Endothelial cell (in vitro differentiated cells): ENCODE data around the gene SBK2. TPM values are rescaled to one million over a fixed set of nuclear protein-coding genes. Genes with fewer than 3 reads are reported as not detected.

ENCODE experiments used
- DNase-seq: peaks from one replicate; pipeline ENCODE4 v3.0.0; 2021; ENCODE audit warnings: low spot score
- H3K27ac Mint-ChIP-seq: one replicate; pipeline ENCODE4 v1.8.0; 2021; ENCODE audit warnings: mixed read lengths, inconsistent platforms; ENCODE audit not compliant: unreplicated experiment
- H3K27me3 Mint-ChIP-seq: one replicate; pipeline ENCODE4 v1.8.0; 2021; ENCODE audit warnings: mild to moderate bottlenecking, moderate library complexity, mixed read lengths, inconsistent platforms; ENCODE audit not compliant: unreplicated experiment
- H3K36me3 Mint-ChIP-seq: one replicate; pipeline ENCODE4 v1.8.0; 2021; ENCODE audit warnings: mild to moderate bottlenecking, low read depth, mixed read lengths, inconsistent platforms; ENCODE audit not compliant: unreplicated experiment
- H3K4me1 Mint-ChIP-seq: one replicate; pipeline ENCODE4 v1.8.0; 2021; ENCODE audit warnings: mild to moderate bottlenecking, mixed read lengths, inconsistent platforms; ENCODE audit not compliant: unreplicated experiment
- H3K4me3 Mint-ChIP-seq: one replicate; pipeline ENCODE4 v1.8.0; 2021; ENCODE audit warnings: mild to moderate bottlenecking, mixed read lengths, inconsistent platforms; ENCODE audit not compliant: unreplicated experiment
- H3K9me3 Mint-ChIP-seq: one replicate; pipeline ENCODE4 v1.8.0; 2021; ENCODE audit warnings: mixed read lengths, inconsistent platforms; ENCODE audit not compliant: unreplicated experiment
- CTCF ChIP-seq: fragments of 200-600 bp; sonication (generic); IDR thresholded peaks from one replicate; pipeline ENCODE4 v1.5.0; 2021; ENCODE audit warnings: antibody characterized with exemption; ENCODE audit not compliant: unreplicated experiment
- total RNA-seq: library from RNA; stranded (reverse); fragmentation: NEBNext Ultra II Directional; extraction: Animal tissue kit (Norgen Biotek cat#: 25700); gene quantifications from one replicate; pipeline ENCODE4 v1.2.1, GENCODE V29; 2021; ENCODE audit not compliant: unreplicated experiment

The SBK2 gene
- total RNA-seq, 1 donor from 2014 or later: 0.69 TPM

GRCh38 chr19:55554302-55554701, 17.4 kb upstream of the SBK2 start:
- Mint-ChIP-seq H3K27ac (no peak overlapping the region), H3K27me3 (peaks cover 10% of the 10 kb centered on the region), H3K4me3 (no peak overlapping the region), H3K9me3 (no peaks in the 10 kb centered on the region), H3K36me3 (no peaks in the 10 kb centered on the region), H3K4me1 (peaks cover 15% of the 10 kb centered on the region)
- TF ChIP-seq CTCF: no peak
- no peak for DNase-seq

- peaks cover 10% of the 10 kb centered on the region for H3K27me3 Mint-ChIP-seq
- H3K27ac Mint-ChIP-seq: no peak overlapping the region
- peaks cover 15% of the 10 kb centered on the region for H3K4me1 Mint-ChIP-seq
- no peaks in the 10 kb centered on the region for H3K9me3 Mint-ChIP-seq
- H3K4me3 Mint-ChIP-seq: no peak overlapping the region
- no peaks in the 10 kb centered on the region for H3K36me3 Mint-ChIP-seq
- no peak for TF ChIP-seq CTCF
- DNase-seq: no peak
These were observed 16.6 kb upstream of the SBK2 start for GRCh38 chr19:55553217-55554182.

GRCh38 chr19:55552620-55553019, 15.7 kb upstream of the SBK2 start:
- Mint-ChIP-seq H3K27me3 (peaks cover 10% of the 10 kb centered on the region), H3K27ac (no peak overlapping the region), H3K36me3 (no peaks in the 10 kb centered on the region), H3K9me3 (no peaks in the 10 kb centered on the region), H3K4me3 (no peak overlapping the region), H3K4me1 (peaks cover 12% of the 10 kb centered on the region)
- DNase-seq: no peak
- TF ChIP-seq CTCF: no peak

GRCh38 chr19:55552206-55552605, 15.3 kb upstream of the SBK2 start:
- DNase-seq: no peak
- Mint-ChIP-seq H3K36me3 (no peaks in the 10 kb centered on the region), H3K27ac (no peak overlapping the region), H3K9me3 (no peaks in the 10 kb centered on the region), H3K4me3 (no peak overlapping the region), H3K4me1 (peaks cover 12% of the 10 kb centered on the region), H3K27me3 (peaks cover 7% of the 10 kb centered on the region)
- TF ChIP-seq CTCF: no peak

- H3K4me1 Mint-ChIP-seq: peaks cover 19% of the 10 kb centered on the region
- no peak for TF ChIP-seq CTCF
These were observed 13.4 kb upstream of the SBK2 start for GRCh38 chr19:55550321-55550650.

More at GRCh38 chr19:55550321-55550650, 13.4 kb upstream of the SBK2 start:
- no peaks in the 10 kb centered on the region for H3K9me3 Mint-ChIP-seq
- H3K36me3 Mint-ChIP-seq: peaks cover 6% of the 10 kb centered on the region
- H3K4me3 Mint-ChIP-seq: peak overlapping the region; percentile 85
- peak overlapping the region; percentile 88 for H3K27ac Mint-ChIP-seq
- no peak for DNase-seq
- H3K27me3 Mint-ChIP-seq: peaks cover 11% of the 10 kb centered on the region
